Measurements from ENCODE around the gene TIAM1. TPM values are rescaled to one million over a fixed set of nuclear protein-coding genes. Genes with fewer than 3 reads are reported as not detected.

Gene TIAM1
- total RNA-seq, 1 experiment from 2014 or later = 28.7 TPM

- TF ChIP-seq, protein P1, sequence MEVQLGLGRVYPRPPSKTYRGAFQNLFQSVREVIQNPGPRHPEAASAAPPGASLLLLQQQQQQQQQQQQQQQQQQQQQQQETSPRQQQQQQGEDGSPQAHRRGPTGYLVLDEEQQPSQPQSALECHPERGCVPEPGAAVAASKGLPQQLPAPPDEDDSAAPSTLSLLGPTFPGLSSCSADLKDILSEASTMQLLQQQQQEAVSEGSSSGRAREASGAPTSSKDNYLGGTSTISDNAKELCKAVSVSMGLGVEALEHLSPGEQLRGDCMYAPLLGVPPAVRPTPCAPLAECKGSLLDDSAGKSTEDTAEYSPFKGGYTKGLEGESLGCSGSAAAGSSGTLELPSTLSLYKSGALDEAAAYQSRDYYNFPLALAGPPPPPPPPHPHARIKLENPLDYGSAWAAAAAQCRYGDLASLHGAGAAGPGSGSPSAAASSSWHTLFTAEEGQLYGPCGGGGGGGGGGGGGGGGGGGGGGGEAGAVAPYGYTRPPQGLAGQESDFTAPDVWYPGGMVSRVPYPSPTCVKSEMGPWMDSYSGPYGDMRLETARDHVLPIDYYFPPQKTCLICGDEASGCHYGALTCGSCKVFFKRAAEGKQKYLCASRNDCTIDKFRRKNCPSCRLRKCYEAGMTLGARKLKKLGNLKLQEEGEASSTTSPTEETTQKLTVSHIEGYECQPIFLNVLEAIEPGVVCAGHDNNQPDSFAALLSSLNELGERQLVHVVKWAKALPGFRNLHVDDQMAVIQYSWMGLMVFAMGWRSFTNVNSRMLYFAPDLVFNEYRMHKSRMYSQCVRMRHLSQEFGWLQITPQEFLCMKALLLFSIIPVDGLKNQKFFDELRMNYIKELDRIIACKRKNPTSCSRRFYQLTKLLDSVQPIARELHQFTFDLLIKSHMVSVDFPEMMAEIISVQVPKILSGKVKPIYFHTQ (CRISPR knock-in tag; IDR thresholded peaks at IDR 0.05) = no peak
Measured at GRCh38 chr21:31135531-31136184, 208.4 kb downstream of the TIAM1 start (continued).

DNA sequence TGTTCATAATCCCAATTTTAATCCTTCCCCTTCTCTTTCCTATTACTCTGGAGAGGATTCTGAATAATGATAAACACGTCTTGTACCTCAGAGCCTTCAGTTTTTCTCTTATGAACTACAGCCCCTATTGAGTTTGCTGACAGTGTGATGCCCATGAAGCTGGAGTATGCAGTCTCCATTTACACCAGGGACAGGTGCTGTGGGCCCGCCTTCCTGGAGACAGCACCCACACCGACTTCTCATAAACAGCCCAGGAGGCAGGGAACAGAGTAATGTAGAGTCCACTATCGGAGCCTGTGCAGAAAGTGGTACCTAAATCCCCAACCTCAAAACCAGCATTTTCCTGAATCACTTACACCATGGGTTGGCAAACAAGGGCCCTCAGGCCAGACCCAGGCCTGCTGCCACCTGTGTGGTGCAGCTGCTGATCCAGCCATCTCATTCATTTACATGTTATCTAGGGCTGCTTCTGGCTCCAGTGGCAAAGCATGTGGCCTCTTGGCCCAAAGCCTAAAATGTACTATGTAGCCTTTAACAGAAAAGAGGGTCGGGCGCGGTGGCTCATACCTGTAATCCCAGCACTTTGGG, 210.7 kb downstream of the TIAM1 start:
- H3K36me3 Mint-ChIP-seq = peaks cover 51% of the 10 kb centered on the region
- no peak overlapping the region for H3K4me3 Mint-ChIP-seq
- ChIA-PET CTCF (no interaction called here), POLR2A (no interaction called here)
- H3K27ac Mint-ChIP-seq = no peak overlapping the region
- H3K27me3 Mint-ChIP-seq (ENCODE audit: low read depth) = no peaks in the 10 kb centered on the region
- DNase-seq (ENCODE audit: low spot score) (no peak), ATAC-seq (no peak)
- TF ChIP-seq FOXP1 (CRISPR knock-in tag; IDR thresholded peaks at IDR 0.05; ENCODE audit: borderline replicate concordance) (no peak), TEAD4 (CRISPR knock-in tag; IDR thresholded peaks at IDR 0.05) (no peak), MXD4 (CRISPR knock-in tag; IDR thresholded peaks at IDR 0.05; ENCODE audit: borderline replicate concordance) (no peak), NFATC4 (CRISPR knock-in tag; IDR thresholded peaks at IDR 0.05) (no peak), ESRRA (CRISPR knock-in tag; IDR thresholded peaks at IDR 0.05; ENCODE audit: borderline replicate concordance) (no peak), ZNF317 (CRISPR knock-in tag; IDR thresholded peaks at IDR 0.05; ENCODE audit: borderline replicate concordance, low read depth) (no peak), ATF1 (CRISPR knock-in tag; IDR thresholded peaks at IDR 0.05) (no peak), ZMAT4 (CRISPR knock-in tag; IDR thresholded peaks at IDR 0.05) (no peak), ELF4 (CRISPR knock-in tag; IDR thresholded peaks at IDR 0.05; ENCODE audit: low read depth) (no peak)
- TF ChIP-seq, protein P2, sequence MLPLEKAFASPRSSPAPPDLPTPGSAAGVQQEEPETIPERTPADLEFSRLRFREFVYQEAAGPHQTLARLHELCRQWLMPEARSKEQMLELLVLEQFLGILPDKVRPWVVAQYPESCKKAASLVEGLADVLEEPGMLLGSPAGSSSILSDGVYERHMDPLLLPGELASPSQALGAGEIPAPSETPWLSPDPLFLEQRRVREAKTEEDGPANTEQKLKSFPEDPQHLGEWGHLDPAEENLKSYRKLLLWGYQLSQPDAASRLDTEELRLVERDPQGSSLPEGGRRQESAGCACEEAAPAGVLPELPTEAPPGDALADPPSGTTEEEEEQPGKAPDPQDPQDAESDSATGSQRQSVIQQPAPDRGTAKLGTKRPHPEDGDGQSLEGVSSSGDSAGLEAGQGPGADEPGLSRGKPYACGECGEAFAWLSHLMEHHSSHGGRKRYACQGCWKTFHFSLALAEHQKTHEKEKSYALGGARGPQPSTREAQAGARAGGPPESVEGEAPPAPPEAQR (CRISPR knock-in tag; IDR thresholded peaks at IDR 0.05) = no peak
- no peaks in the 10 kb centered on the region for H3K9me3 Mint-ChIP-seq
- H3K4me1 Mint-ChIP-seq = peaks cover 11% of the 10 kb centered on the region

GRCh38 chr21:31132574-31133242, 211.4 kb downstream of the TIAM1 start:
- ChIA-PET POLR2A (no interaction called here), CTCF (no interaction called here)
- H3K4me3 Mint-ChIP-seq = no peak overlapping the region
- H3K27ac Mint-ChIP-seq = no peak overlapping the region
- DNase-seq (ENCODE audit: low spot score) (no peak), ATAC-seq (no peak)
- H3K9me3 Mint-ChIP-seq = no peaks in the 10 kb centered on the region
- peaks cover 51% of the 10 kb centered on the region for H3K36me3 Mint-ChIP-seq
- no peaks in the 10 kb centered on the region for H3K27me3 Mint-ChIP-seq (ENCODE audit: low read depth)
- peaks cover 18% of the 10 kb centered on the region for H3K4me1 Mint-ChIP-seq
- TF ChIP-seq, protein P3, sequence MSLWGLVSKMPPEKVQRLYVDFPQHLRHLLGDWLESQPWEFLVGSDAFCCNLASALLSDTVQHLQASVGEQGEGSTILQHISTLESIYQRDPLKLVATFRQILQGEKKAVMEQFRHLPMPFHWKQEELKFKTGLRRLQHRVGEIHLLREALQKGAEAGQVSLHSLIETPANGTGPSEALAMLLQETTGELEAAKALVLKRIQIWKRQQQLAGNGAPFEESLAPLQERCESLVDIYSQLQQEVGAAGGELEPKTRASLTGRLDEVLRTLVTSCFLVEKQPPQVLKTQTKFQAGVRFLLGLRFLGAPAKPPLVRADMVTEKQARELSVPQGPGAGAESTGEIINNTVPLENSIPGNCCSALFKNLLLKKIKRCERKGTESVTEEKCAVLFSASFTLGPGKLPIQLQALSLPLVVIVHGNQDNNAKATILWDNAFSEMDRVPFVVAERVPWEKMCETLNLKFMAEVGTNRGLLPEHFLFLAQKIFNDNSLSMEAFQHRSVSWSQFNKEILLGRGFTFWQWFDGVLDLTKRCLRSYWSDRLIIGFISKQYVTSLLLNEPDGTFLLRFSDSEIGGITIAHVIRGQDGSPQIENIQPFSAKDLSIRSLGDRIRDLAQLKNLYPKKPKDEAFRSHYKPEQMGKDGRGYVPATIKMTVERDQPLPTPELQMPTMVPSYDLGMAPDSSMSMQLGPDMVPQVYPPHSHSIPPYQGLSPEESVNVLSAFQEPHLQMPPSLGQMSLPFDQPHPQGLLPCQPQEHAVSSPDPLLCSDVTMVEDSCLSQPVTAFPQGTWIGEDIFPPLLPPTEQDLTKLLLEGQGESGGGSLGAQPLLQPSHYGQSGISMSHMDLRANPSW (CRISPR knock-in tag; conservative IDR thresholded peaks at IDR 0.05; ENCODE audit: low read depth) = no peak
- TF ChIP-seq ATF3 (CRISPR knock-in tag; conservative IDR thresholded peaks at IDR 0.05) (no peak), ZBTB43 (CRISPR knock-in tag; IDR thresholded peaks at IDR 0.05) (no peak), ELF4 (CRISPR knock-in tag; IDR thresholded peaks at IDR 0.05; ENCODE audit: low read depth) (no peak), NFE2L1 (CRISPR knock-in tag; IDR thresholded peaks at IDR 0.05) (no peak)
- TF ChIP-seq, protein P4, sequence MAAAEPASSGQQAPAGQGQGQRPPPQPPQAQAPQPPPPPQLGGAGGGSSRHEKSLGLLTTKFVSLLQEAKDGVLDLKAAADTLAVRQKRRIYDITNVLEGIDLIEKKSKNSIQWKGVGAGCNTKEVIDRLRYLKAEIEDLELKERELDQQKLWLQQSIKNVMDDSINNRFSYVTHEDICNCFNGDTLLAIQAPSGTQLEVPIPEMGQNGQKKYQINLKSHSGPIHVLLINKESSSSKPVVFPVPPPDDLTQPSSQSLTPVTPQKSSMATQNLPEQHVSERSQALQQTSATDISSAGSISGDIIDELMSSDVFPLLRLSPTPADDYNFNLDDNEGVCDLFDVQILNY (CRISPR knock-in tag; IDR thresholded peaks at IDR 0.05) = no peak
- TF ChIP-seq, protein P5, sequence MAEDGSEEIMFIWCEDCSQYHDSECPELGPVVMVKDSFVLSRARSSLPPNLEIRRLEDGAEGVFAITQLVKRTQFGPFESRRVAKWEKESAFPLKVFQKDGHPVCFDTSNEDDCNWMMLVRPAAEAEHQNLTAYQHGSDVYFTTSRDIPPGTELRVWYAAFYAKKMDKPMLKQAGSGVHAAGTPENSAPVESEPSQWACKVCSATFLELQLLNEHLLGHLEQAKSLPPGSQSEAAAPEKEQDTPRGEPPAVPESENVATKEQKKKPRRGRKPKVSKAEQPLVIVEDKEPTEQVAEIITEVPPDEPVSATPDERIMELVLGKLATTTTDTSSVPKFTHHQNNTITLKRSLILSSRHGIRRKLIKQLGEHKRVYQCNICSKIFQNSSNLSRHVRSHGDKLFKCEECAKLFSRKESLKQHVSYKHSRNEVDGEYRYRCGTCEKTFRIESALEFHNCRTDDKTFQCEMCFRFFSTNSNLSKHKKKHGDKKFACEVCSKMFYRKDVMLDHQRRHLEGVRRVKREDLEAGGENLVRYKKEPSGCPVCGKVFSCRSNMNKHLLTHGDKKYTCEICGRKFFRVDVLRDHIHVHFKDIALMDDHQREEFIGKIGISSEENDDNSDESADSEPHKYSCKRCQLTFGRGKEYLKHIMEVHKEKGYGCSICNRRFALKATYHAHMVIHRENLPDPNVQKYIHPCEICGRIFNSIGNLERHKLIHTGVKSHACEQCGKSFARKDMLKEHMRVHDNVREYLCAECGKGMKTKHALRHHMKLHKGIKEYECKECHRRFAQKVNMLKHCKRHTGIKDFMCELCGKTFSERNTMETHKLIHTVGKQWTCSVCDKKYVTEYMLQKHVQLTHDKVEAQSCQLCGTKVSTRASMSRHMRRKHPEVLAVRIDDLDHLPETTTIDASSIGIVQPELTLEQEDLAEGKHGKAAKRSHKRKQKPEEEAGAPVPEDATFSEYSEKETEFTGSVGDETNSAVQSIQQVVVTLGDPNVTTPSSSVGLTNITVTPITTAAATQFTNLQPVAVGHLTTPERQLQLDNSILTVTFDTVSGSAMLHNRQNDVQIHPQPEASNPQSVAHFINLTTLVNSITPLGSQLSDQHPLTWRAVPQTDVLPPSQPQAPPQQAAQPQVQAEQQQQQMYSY (CRISPR knock-in tag; IDR thresholded peaks at IDR 0.05) = no peak

Data from WTC11 (cell line).